Adrenal gland (tissue), 12 donors: Measurements from ENCODE around the gene FOXO1. TPM values are rescaled to one million over a fixed set of nuclear protein-coding genes. Genes with fewer than 3 reads are reported as not detected.

ENCODE experiments used
- DNase-seq, 7 donors: peaks; one replicate each; pipeline ENCODE4 v3.0.0-alpha.2; 2019 to 2020
- H3K27ac ChIP-seq, 5 donors: fragments of 200-600 bp; sonication (generic) in 4 of 5; 1 replicate in 3 of 5; 2 replicates in 2 of 5; pipeline versions ENCODE4 v1.5.1 to v1.8.0; 2016 to 2020; ENCODE audit warnings: mild to moderate bottlenecking in 1 of 5
- H3K27me3 ChIP-seq: fragments of 200-600 bp; 2 replicates; pipeline ENCODE4 v1.8.0; 2021
- H3K36me3 ChIP-seq, 2 donors: fragments of 200-600 bp; replicated peaks in 1 of 2; 1 replicate in 1 of 2; 2 replicates in 1 of 2; pipeline versions ENCODE4 v1.5.1 to v1.8.0; 2018 to 2022
- H3K4me1 ChIP-seq, 2 donors: fragments of 200-600 bp; replicated peaks in 1 of 2; 1 replicate in 1 of 2; 2 replicates in 1 of 2; pipeline versions ENCODE4 v1.5.1 to v1.8.0; 2018 to 2021
- H3K4me3 ChIP-seq, 4 donors: fragments of 200-600 bp; sonication (generic) in 3 of 4; one replicate each; pipeline ENCODE4 v1.5.1; 2016 to 2018
- H3K9me3 ChIP-seq, 3 donors: fragments of 200-600 bp; sonication (generic) in 1 of 3; replicated peaks in 1 of 3; 1 replicate in 2 of 3; 2 replicates in 1 of 3; pipeline versions ENCODE4 v1.5.1 to v1.8.0; 2016 to 2021
- POLR2A ChIP-seq, 2 donors: fragments of 450-650 bp; IDR thresholded peaks; one replicate each; pipeline ENCODE4 v1.6.1; 2017; ENCODE audit warnings: antibody characterized with exemption in 2 of 2, mild to moderate bottlenecking in 2 of 2, moderate library complexity in 1 of 2
- WGBS, 4 donors: extraction: QIAGEN DNeasy Blood & Tissue Kit in 2 of 4; methylation state at CpG; one replicate each; pipeline versions ENCODE4 v1.1.5 to v1.1.7; 2013 to 2017; 5-methylcytosine and 5-hydroxymethylcytosine counted together
- intact Hi-C, 2 donors: fragments of 100-400 bp; cut with DNase I; formaldehyde crosslinking; loops; one replicate each; pipeline versions ENCODE4 v1.14.1 to v1.15.0; 2022 to 2023
- polyA plus RNA-seq, 3 donors: library from polyadenylated mRNA; stranded (reverse); fragments of 200-250 nt in 2 of 3; fragments of 350-450 nt in 1 of 3; fragmentation: Illumina TruSeq in 1 of 3; extraction: RNeasy Lipid Tissue Mini Kit (QIAGEN cat#74804) in 1 of 3; gene quantifications; one replicate each; pipeline ENCODE4 v1.2.3, GENCODE V29; 2013 to 2014
- total RNA-seq, 9 donors: library from RNA; depleted of rRNA in 4 of 9; stranded (reverse); fragments of >200 nt in 4 of 9; fragments of 120-200 nt in 1 of 9; fragmentation: NEBNext Ultra II Directional in 1 of 9; extraction: Animal tissue kit (Norgen Biotek cat#: 25700) in 1 of 9; gene quantifications; one replicate each; pipeline versions ENCODE4 v1.1.0 to v1.2.4, GENCODE V29; 2013 to 2023
- TF ChIP-seq, protein P1 (sequence below), 6 experiments: fragments of 450-650 bp in 4 of 6; fragments of 200-600 bp in 2 of 6; sonication (generic) in 1 of 6; IDR thresholded peaks; 1 replicate in 5 of 6; 2 replicates in 1 of 6; pipeline versions ENCODE4 v1.5.1 to v1.8.0; 2016 to 2021; ENCODE audit warnings: antibody characterized with exemption in 6 of 6, mild to moderate bottlenecking in 2 of 6, moderate library complexity in 1 of 6
- donor health status: healthy with polysubstance abuse.
- donor health status: Bipolar disorder and iron deficiency.
- donor health status: DM: yes; HTN: yes; CAD: no.
- donor health status: DM: no; HTN: no; CAD: no.
- donor health status: DM: no; HTN: no; CAD: no.
- donor health status: DM: yes; HTN: yes; CAD: no.

FOXO1 gene
- total and polyA plus RNA-seq, 12 donors: 4.3 to 35.4 (median 21.5) TPM

DNA sequence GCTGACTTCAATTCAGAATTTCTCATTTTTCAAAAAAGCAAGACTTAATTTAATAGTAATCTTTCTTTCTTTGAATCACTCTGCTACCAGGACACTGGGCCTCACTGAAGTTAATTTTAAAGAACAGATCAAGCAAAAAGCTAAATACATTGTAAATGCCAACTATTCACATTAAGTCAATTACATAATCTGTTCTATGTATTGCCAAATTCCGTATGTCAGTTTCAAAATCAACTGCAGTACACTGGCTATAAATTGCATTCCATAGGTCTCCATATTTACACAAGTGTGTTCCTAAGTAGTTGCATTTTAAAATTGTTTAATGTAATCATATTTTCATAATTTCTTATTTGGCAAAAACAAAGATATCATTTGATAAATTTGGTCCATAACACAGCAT is 10.1 kb downstream of the FOXO1 start:
- 59 to 75% (median 71%) methylated on average over 1 of the region's 1 CpG for WGBS, 4 donors
- TF ChIP-seq POLR2A (IDR thresholded peaks at IDR 0.05): no peak
- TF ChIP-seq, protein P1, sequence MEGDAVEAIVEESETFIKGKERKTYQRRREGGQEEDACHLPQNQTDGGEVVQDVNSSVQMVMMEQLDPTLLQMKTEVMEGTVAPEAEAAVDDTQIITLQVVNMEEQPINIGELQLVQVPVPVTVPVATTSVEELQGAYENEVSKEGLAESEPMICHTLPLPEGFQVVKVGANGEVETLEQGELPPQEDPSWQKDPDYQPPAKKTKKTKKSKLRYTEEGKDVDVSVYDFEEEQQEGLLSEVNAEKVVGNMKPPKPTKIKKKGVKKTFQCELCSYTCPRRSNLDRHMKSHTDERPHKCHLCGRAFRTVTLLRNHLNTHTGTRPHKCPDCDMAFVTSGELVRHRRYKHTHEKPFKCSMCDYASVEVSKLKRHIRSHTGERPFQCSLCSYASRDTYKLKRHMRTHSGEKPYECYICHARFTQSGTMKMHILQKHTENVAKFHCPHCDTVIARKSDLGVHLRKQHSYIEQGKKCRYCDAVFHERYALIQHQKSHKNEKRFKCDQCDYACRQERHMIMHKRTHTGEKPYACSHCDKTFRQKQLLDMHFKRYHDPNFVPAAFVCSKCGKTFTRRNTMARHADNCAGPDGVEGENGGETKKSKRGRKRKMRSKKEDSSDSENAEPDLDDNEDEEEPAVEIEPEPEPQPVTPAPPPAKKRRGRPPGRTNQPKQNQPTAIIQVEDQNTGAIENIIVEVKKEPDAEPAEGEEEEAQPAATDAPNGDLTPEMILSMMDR (IDR thresholded peaks at IDR 0.05): no peak
- Histone ChIP-seq H3K27ac (no peak overlapping the region), H3K9me3 (no peaks in the 10 kb centered on the region), H3K36me3 (no peaks in the 10 kb centered on the region), H3K4me1 (peaks cover 28 to 48% of the 10 kb centered on the region in 2 donors), H3K4me3 (no peak overlapping the region), H3K27me3 (no peaks in the 10 kb centered on the region)
- DNase-seq: no peak
- intact Hi-C loops: no loop called here

DNA sequence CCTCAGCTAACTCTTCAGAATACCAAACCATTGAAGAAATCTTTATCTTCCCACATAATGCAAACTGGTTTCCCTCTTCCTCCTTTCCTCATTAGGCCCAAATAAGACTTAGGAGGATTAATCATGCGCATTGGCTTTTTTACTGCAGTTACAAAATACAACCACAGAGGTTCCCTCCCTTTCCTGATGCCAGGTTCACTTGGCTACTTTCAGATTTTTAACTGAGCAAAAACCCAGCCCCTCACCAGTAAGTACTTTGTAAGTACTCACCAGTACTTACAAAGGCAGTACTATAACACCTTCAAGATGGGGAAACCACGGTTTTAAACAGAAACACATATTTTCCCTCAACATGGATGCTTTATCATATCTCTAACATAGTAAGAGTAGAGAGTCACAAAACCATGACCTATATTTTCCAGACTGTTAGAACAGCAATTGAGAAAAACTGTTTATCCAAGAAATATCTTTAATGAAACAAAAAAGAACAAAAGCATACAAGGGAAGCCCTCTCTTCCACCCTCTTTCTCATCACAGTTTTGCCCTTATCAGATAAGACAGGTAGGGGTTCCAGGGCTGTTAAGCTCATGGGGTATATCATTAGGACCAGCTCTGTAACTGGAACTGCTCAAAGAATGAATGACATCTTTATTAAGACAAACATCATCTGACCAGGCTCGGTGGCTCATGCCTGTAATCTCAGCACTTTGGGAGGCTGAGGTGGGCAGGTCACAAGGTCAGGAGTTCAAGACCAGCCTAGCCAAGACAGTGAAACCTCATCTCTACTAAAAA is 12.7 kb downstream of the FOXO1 start:
- 29 to 43% (median 39%) methylated on average over 3 of the region's 3 CpGs for WGBS, 4 donors
- TF ChIP-seq POLR2A (IDR thresholded peaks at IDR 0.05): no peak
- TF ChIP-seq, protein P1 (IDR thresholded peaks at IDR 0.05): peak; percentile 8 to 26 (median 18)
- Histone ChIP-seq H3K4me1 (peaks cover 23 to 51% of the 10 kb centered on the region in 2 donors), H3K9me3 (no peaks in the 10 kb centered on the region), H3K27me3 (no peaks in the 10 kb centered on the region), H3K27ac (peak overlapping the region in 3 of 5 donors; percentile 26 to 70 (median 49)), H3K36me3 (no peaks in the 10 kb centered on the region), H3K4me3 (no peak overlapping the region)
- DNase-seq: no peak
- intact Hi-C loops: no loop called here

- WGBS, 4 donors: 20 to 37% (median 26%) methylated on average over 2 of the region's 2 CpGs
Measured at GRCh38 chr13:40652588-40652940, 13.9 kb downstream of the FOXO1 start.

DNA sequence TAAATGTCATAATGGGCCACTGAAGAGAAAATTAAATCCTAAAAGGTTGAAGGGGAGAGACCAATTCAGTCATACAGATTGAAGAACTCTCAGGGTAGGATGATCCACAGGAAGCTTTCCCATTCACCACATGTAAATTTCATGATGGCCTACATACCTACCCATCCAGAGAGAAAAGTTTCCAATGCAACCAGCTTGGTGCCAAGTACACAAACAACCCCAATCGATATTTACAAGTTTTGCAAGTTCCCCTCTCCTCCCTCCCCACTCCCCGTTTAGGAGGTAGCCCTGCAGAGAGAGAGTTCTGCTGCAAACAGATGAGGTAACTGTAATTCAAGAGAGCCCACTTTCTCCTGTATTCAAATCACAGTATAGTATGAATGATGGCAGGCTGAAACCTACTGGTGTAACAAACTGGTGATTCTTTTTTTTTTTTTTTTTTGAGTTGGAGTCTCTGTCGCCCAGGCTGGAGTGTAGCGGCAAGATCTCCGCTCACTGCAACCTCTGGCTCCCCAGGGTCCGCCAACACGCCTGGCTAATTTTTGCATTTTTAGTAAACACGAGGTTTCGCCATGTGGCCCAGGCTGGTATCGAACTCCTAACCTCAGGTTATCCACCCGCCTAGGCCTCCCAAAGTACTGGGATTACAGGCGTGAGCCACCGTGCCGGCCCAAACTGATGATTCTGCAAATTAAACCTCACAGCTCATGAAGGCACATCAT is 14.4 kb downstream of the FOXO1 start:
- no peaks in the 10 kb centered on the region for H3K9me3 ChIP-seq
- intact Hi-C loops: no loop called here
- H3K4me3 ChIP-seq: no peak overlapping the region
- H3K36me3 ChIP-seq: no peaks in the 10 kb centered on the region
- no peak for DNase-seq
- no peaks in the 10 kb centered on the region for H3K27me3 ChIP-seq
- TF ChIP-seq, protein P1 (IDR thresholded peaks at IDR 0.05): no peak
- TF ChIP-seq POLR2A (IDR thresholded peaks at IDR 0.05): no peak
- 83 to 89% (median 86%) methylated on average over 14 of the region's 14 CpGs for WGBS, 4 donors
- H3K4me1 ChIP-seq: peaks cover 22 to 46% of the 10 kb centered on the region in 2 donors
- peak overlapping the region in 1 of 5 donors; percentile 10 for H3K27ac ChIP-seq

More at GRCh38 chr13:40652588-40652940, 13.9 kb downstream of the FOXO1 start:
- Histone ChIP-seq H3K4me3 (no peak overlapping the region), H3K9me3 (no peaks in the 10 kb centered on the region), H3K4me1 (peaks cover 22 to 50% of the 10 kb centered on the region in 2 donors), H3K27me3 (no peaks in the 10 kb centered on the region), H3K36me3 (no peaks in the 10 kb centered on the region), H3K27ac (peak overlapping the region in 1 of 5 donors; percentile 10)
- TF ChIP-seq, protein P1 (IDR thresholded peaks at IDR 0.05): no peak
- no peak for TF ChIP-seq POLR2A (IDR thresholded peaks at IDR 0.05)
- intact Hi-C loops: no loop called here
- DNase-seq: no peak
